A549 (cell line): ENCODE measurements around the gene PPARA. TPM values are rescaled to one million over a fixed set of nuclear protein-coding genes. Genes with fewer than 3 reads are reported as not detected.

Experiments
- ATAC-seq, 2 experiments: fragments of 200-7000 bp in 1 of 2; fragments of >200 bp in 1 of 2; cut with Nextera tagmentation in 1 of 2; cut with Tn5 transposase in 1 of 2; 3 replicates each; pipeline versions ENCODE4 v1.8.0 to v1.9.1; 2018 to 2020; ENCODE audit warnings: mild to moderate bottlenecking in 1 of 2, moderate library complexity in 1 of 2
- CTCF ChIA-PET: fragments of 300-600 bp; sonication (Branson Sonifier 250); formaldehyde crosslinking; extraction: SDS; loops from one replicate; lab custom pipeline; 2021; ENCODE audit warnings: antibody characterized with exemption, inconsistent platforms; lab: Yijun Ruan, JAX
- POLR2A ChIA-PET: fragments of 350-600 bp; formaldehyde crosslinking; extraction: SDS; loops from one replicate; lab custom pipeline; 2021; ENCODE audit warnings: antibody characterized with exemption, inconsistent platforms; lab: Yijun Ruan, JAX
- DNase-seq, 2 experiments: peaks; one replicate each; pipeline versions ENCODE4 v3.0.0 to v3.0.0-alpha.2; 2011 to 2016; ENCODE audit warnings: low read depth in 1 of 2, low spot score in 1 of 2
- FAIRE-seq: peaks from 2 replicates; lab custom pipeline; 2011; peaks lifted over from hg19 to GRCh38; lab: Jason Lieb, UNC
- H3K27ac ChIP-seq, 2 experiments: fragments of >200 bp; sonication (Bioruptor Twin); formaldehyde crosslinking; 3 replicates each; pipeline ENCODE4 v1.5.1; 2016 to 2017
- H3K4me1 ChIP-seq: fragments of >200 bp; sonication (Bioruptor Twin); formaldehyde crosslinking; 3 replicates; pipeline ENCODE4 v1.6.1; 2016
- H3K4me2 ChIP-seq: fragments of >200 bp; sonication (Bioruptor Twin); formaldehyde crosslinking; 3 replicates; pipeline ENCODE4 v1.6.1; 2016
- H3K4me3 ChIP-seq: fragments of >200 bp; sonication (Bioruptor Twin); formaldehyde crosslinking; 3 replicates; pipeline ENCODE4 v1.5.1; 2016
- H3K9me3 ChIP-seq: fragments of >200 bp; sonication (Bioruptor Twin); formaldehyde crosslinking; 3 replicates; pipeline ENCODE4 v1.6.1; 2016
- BHLHE40 ChIP-seq: IDR thresholded peaks from 2 replicates; pipeline ENCODE4 v1.6.1; 2012; ENCODE audit warnings: low read depth, low read length, inconsistent platforms
- CBX2 ChIP-seq: fragments of 200-600 bp; sonication (generic); IDR thresholded peaks from 2 replicates; pipeline ENCODE4 v1.6.1; 2016; ENCODE audit warnings: low read depth, mild to moderate bottlenecking, borderline replicate concordance
- CBX8 ChIP-seq: fragments of 200-600 bp; sonication (generic); IDR thresholded peaks from 2 replicates; pipeline ENCODE4 v1.6.1; 2016
- CHD2 ChIP-seq: fragments of 150-350 bp; IDR thresholded peaks from 2 replicates; pipeline ENCODE4 v1.6.1; 2014; ENCODE audit warnings: low read length; ENCODE audit not compliant: partially characterized antibody
- EHMT2 ChIP-seq: fragments of 200-600 bp; sonication (generic); IDR thresholded peaks from 2 replicates; pipeline ENCODE4 v1.6.1; 2016; ENCODE audit warnings: antibody characterized with exemption, low read depth, mild to moderate bottlenecking, moderate library complexity
- EP300 ChIP-seq, 2 experiments: fragments of >200 bp; sonication (Bioruptor Twin); formaldehyde crosslinking; IDR thresholded peaks; 2 replicates in 1 of 2; 3 replicates in 1 of 2; pipeline ENCODE4 v1.6.1; 2016 to 2017
- FOSB ChIP-seq: fragments of 250-450 bp; sonication (Bioruptor Pico); IDR thresholded peaks from 2 replicates; pipeline ENCODE4 v1.5.0; 2020; ENCODE audit warnings: mild to moderate bottlenecking, moderate library complexity
- FOSL2 ChIP-seq, 2 experiments: fragments of 450-650 bp in 1 of 2; fragments of >200 bp in 1 of 2; sonication (Bioruptor Twin) in 1 of 2; formaldehyde crosslinking; IDR thresholded peaks; 2 replicates each; pipeline versions ENCODE4 v1.5.0 to v1.6.1; 2016 to 2020; ENCODE audit warnings: mild to moderate bottlenecking in 1 of 2, moderate library complexity in 1 of 2
- GATA3 ChIP-seq: IDR thresholded peaks from 2 replicates; pipeline ENCODE4 v1.6.1; 2012; ENCODE audit warnings: borderline replicate concordance
- HEYL ChIP-seq: fragments of 250-450 bp; sonication (Bioruptor Pico); IDR thresholded peaks from 2 replicates; pipeline ENCODE4 v1.8.0; 2021; ENCODE audit warnings: mild to moderate bottlenecking, moderate library complexity
- HOXB5 ChIP-seq: fragments of 250-450 bp; sonication (Bioruptor Pico); IDR thresholded peaks from 2 replicates; pipeline ENCODE4 v1.5.0; 2020; ENCODE audit warnings: mild to moderate bottlenecking, moderate library complexity
- JUNB ChIP-seq: fragments of >200 bp; sonication (Bioruptor Twin); formaldehyde crosslinking; IDR thresholded peaks from 2 replicates; pipeline ENCODE4 v1.6.1; 2016
- KDM1A ChIP-seq: fragments of 200-600 bp; sonication (generic); IDR thresholded peaks from 2 replicates; pipeline ENCODE4 v1.6.1; 2016; ENCODE audit warnings: low read depth, mild to moderate bottlenecking
- KDM5A ChIP-seq: fragments of 200-600 bp; sonication (generic); IDR thresholded peaks from 2 replicates; pipeline ENCODE4 v1.6.1; 2016; ENCODE audit warnings: antibody characterized with exemption, mild to moderate bottlenecking
- MAFK ChIP-seq: fragments of 450-650 bp; IDR thresholded peaks from 2 replicates; pipeline ENCODE4 v1.6.1; 2014; ENCODE audit not compliant: partially characterized antibody
- MYC ChIP-seq: IDR thresholded peaks from 2 replicates; pipeline ENCODE4 v1.6.1; 2012; ENCODE audit warnings: mild to moderate bottlenecking, inconsistent platforms, low read length, improper control_type of control experiment, borderline replicate concordance
- NFE2L2 ChIP-seq: fragments of 150-350 bp; conservative IDR thresholded peaks from 2 replicates; pipeline ENCODE4 v1.6.1; 2014; ENCODE audit warnings: low read length
- NR3C1 ChIP-seq: fragments of >200 bp; sonication (Bioruptor Twin); formaldehyde crosslinking; IDR thresholded peaks from 3 replicates; pipeline ENCODE4 v1.6.1; 2017
- POLR2A ChIP-seq: IDR thresholded peaks from 2 replicates; pipeline ENCODE4 v1.6.1; 2012; ENCODE audit warnings: mild to moderate bottlenecking, low read length
- RARB ChIP-seq: fragments of 250-450 bp; sonication (Bioruptor Pico); IDR thresholded peaks from 2 replicates; pipeline ENCODE4 v1.8.0; 2021; ENCODE audit warnings: mild to moderate bottlenecking, moderate library complexity
- RNF2 ChIP-seq: fragments of 200-600 bp; sonication (generic); IDR thresholded peaks from 2 replicates; pipeline ENCODE4 v1.6.1; 2016; ENCODE audit warnings: low read depth, mild to moderate bottlenecking, antibody characterized with exemption, moderate library complexity, borderline replicate concordance
- SMC3 ChIP-seq: fragments of >200 bp; sonication (Bioruptor Twin); formaldehyde crosslinking; IDR thresholded peaks from 3 replicates; pipeline ENCODE4 v1.6.1; 2018; ENCODE audit warnings: inconsistent platforms
- SREBF2 ChIP-seq: fragments of 450-650 bp; IDR thresholded peaks from 2 replicates; pipeline ENCODE4 v1.6.1; 2014; ENCODE audit warnings: mild to moderate bottlenecking, moderate library complexity
- ZSCAN20 ChIP-seq: fragments of 250-450 bp; sonication (Bioruptor Pico); IDR thresholded peaks from 2 replicates; pipeline ENCODE4 v1.8.0; 2022; ENCODE audit warnings: mild to moderate bottlenecking, moderate library complexity
- WGBS: methylation state at CpG from one replicate; pipeline ENCODE4 v1.1.6; 2017; ENCODE audit errors: missing lambda C conversion rate; 5-methylcytosine and 5-hydroxymethylcytosine counted together
- polyA plus RNA-seq, 4 experiments: library from polyadenylated mRNA; depleted of rRNA in 3 of 4; stranded (reverse); fragments of >200 nt; fragmentation: RNase III in 1 of 4; extraction: RNeasy Plus Mini Kit Qiagen cat#74134 plus additional on column Dnase treatment in 1 of 4; gene quantifications; 2 replicates in 3 of 4; 3 replicates in 1 of 4; pipeline ENCODE4 v1.2.3, GENCODE V29; 2011 to 2017
- TF ChIP-seq, protein P1 (sequence below): fragments of >200 bp; sonication (Bioruptor Twin); formaldehyde crosslinking; IDR thresholded peaks from 3 replicates; pipeline ENCODE4 v1.6.1; 2016
- TF ChIP-seq, protein P2 (sequence below): fragments of 250-450 bp; sonication (Bioruptor Pico); IDR thresholded peaks from 2 replicates; pipeline ENCODE4 v1.5.0; 2020; ENCODE audit warnings: low read depth, mild to moderate bottlenecking, moderate library complexity
- TF ChIP-seq, protein P3 (sequence below): fragments of >200 bp; sonication (Bioruptor Twin); formaldehyde crosslinking; IDR thresholded peaks from 2 replicates; pipeline ENCODE4 v1.6.1; 2016
- TF ChIP-seq, protein P4 (sequence below): IDR thresholded peaks from 2 replicates; pipeline ENCODE4 v1.6.1; 2012

PPARA gene
- polyA plus RNA-seq, 2 of the 4 experiments (the other 2 are of a cell fraction) = 2.6 to 2.8 TPM

DNA sequence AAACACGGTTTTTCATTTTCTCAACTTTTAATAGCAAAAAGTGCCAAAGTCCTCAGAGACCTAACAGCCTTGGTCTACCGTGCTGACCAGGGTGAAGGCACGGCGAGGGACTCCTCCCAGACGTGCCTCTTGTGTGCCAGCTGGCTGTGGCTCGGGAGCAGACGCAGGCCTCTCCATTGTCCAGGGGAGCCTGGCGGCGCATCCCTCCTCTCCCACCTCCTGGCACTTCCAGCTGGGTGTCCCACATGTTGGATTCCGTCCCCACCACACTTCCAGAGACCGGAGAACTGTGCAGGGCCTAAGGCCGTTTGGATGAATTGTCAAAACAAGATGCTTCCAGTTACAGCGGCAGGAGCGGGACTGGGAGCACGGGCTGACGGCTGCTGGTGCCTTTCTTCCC lies 88.2 kb downstream of the PPARA start:
- TF ChIP-seq SREBF2 (no peak), GATA3 (no peak), RNF2 (no peak), CBX2 (no peak)
- ATAC-seq (no peak), FAIRE-seq (no peak), DNase-seq (no peak)
- H3K4me2 ChIP-seq = no peak overlapping the region
- H3K9me3 ChIP-seq = no peaks in the 10 kb centered on the region
- CTCF ChIA-PET = no interaction called here
- POLR2A ChIA-PET = no interaction called here
- 86% methylated on average over 13 of the region's 16 CpGs for WGBS
- H3K4me1 ChIP-seq = no peaks in the 10 kb centered on the region
- H3K4me3 ChIP-seq = no peak overlapping the region
- no peak overlapping the region for H3K27ac ChIP-seq

DNA sequence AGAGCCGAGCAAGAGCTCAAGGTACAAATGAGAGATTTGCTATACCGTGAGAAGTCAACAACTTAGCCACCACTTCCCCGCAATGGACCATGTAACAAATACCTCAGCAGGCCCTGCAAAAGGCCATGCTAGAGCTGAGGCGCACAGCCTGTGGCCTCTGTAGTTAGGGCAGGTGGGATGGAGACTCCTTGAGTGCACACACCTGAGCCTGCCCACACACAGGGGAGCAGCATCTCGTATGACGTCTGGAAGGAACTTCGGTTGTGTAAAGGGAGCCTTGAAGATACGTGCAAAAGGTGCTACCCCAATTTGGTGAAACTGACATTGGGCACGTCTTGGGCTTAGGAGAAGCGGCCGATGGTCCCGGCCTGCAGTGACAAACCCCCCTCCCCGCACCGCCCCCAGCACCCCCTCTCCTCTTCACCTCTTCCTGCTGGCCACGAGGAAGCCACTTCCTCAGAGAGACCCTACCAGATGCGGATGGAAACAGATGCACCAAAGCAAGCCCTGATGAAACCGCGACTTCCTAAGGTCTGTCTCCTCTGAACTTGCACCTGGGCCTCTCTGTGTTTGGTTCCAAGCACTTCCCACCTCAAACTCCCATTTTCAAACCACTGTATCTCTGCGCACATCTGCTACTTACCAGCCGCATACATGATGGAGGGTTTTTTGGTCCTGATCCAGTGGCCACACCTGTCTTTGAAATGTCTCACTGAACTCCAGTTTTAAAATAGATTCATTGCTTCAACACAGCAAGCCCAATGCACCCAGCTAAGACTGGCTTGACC lies 89.1 kb downstream of the PPARA start:
- H3K27ac ChIP-seq = no peak overlapping the region
- no peaks in the 10 kb centered on the region for H3K9me3 ChIP-seq
- DNase-seq (no peak), FAIRE-seq (no peak), ATAC-seq (no peak)
- 84% methylated on average over 19 of the region's 20 CpGs for WGBS
- H3K4me1 ChIP-seq = no peaks in the 10 kb centered on the region
- ChIA-PET POLR2A (no interaction called here), CTCF (interaction anchor here (1.3 kb wide), 1 partner anchor 8 kb away, joined by 3 read pairs; no protein-coding TSS in a partner anchor)
- H3K4me3 ChIP-seq = no peak overlapping the region
- no peak for TF ChIP-seq MAFK
- TF ChIP-seq NR3C1 = no peak
- no peak for TF ChIP-seq MYC
- TF ChIP-seq CBX2 = no peak
- TF ChIP-seq FOSB (CRISPR knock-in tag) = no peak
- no peak for TF ChIP-seq KDM1A
- TF ChIP-seq RNF2 = no peak
- no peak for TF ChIP-seq BHLHE40
- no peak overlapping the region for H3K4me2 ChIP-seq

DNA sequence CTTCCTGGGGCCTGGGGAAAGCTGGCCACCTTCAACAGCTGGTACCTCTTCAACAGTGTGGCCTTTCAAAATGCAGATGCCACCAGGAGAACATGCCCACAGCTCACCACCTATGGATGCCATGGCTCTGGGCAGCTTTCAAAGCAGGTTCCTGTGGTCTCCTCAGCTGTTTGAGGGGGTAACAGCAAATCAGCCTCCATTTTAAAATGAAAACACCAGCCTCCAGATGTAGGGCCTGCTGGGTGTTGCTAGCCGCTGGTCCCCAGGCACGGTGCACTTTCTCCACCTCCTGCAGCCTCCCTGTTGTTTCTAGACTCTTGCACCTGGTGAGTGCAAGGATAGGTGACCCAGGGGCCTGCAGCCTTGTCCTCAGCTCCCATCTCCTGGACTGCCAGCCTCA lies 89.7 kb downstream of the PPARA start:
- no peak for ATAC-seq
- Histone ChIP-seq H3K4me2 (no peak overlapping the region), H3K9me3 (no peaks in the 10 kb centered on the region), H3K4me3 (no peak overlapping the region)
- POLR2A ChIA-PET = no interaction called here
- TF ChIP-seq NFE2L2 = no peak
- TF ChIP-seq, all 56 proteins: peak for 0
- no peak for FAIRE-seq
- H3K4me1 ChIP-seq = no peaks in the 10 kb centered on the region
- DNase-seq = no peak
- no peak overlapping the region for H3K27ac ChIP-seq
- WGBS = 79% methylated on average over 2 of the region's 2 CpGs
- CTCF ChIA-PET = interaction anchor here (1.3 kb wide), 1 partner anchor 9 kb away, joined by 3 read pairs; no protein-coding TSS in a partner anchor

DNA sequence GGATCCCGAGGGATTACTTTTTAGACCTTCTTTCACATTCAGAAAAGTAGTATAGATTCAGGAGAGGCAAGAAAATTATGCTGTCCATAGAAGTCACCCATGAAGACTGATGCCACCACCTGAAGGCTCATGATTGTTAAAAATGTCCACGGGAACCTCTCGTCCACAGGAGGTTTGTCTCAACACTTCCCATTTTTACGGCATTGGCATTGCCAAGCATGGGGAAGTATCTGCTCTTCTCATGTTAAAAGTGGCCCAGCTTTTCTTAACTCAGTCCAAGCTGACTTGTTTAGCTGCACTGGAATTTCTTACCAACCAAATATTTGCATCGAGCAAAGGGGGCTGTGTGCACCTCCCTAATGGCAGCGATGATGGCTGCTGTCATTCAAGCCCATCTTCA lies 90.2 kb downstream of the PPARA start:
- DNase-seq (no peak), FAIRE-seq (no peak), ATAC-seq (no peak)
- H3K27ac ChIP-seq = no peak overlapping the region
- no peak overlapping the region for H3K4me2 ChIP-seq
- H3K4me3 ChIP-seq = no peak overlapping the region
- CTCF ChIA-PET = interaction anchor here (1.3 kb wide), 1 partner anchor 9 kb away, joined by 3 read pairs; no protein-coding TSS in a partner anchor
- TF ChIP-seq CBX8 = no peak
- TF ChIP-seq FOSL2 (IDR thresholded peaks at IDR 0.05) = no peak
- no peak for TF ChIP-seq FOSL2 (CRISPR knock-in tag; IDR thresholded peaks at IDR 0.05)
- no peak for TF ChIP-seq ZSCAN20 (CRISPR knock-in tag)
- no peak for TF ChIP-seq SREBF2
- TF ChIP-seq EHMT2 = no peak
- no peak for TF ChIP-seq SMC3
- TF ChIP-seq, protein P1, sequence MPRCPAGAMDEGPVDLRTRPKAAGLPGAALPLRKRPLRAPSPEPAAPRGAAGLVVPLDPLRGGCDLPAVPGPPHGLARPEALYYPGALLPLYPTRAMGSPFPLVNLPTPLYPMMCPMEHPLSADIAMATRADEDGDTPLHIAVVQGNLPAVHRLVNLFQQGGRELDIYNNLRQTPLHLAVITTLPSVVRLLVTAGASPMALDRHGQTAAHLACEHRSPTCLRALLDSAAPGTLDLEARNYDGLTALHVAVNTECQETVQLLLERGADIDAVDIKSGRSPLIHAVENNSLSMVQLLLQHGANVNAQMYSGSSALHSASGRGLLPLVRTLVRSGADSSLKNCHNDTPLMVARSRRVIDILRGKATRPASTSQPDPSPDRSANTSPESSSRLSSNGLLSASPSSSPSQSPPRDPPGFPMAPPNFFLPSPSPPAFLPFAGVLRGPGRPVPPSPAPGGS = no peak
- no peak for TF ChIP-seq EP300 (IDR thresholded peaks at IDR 0.05)
- TF ChIP-seq, protein P2, sequence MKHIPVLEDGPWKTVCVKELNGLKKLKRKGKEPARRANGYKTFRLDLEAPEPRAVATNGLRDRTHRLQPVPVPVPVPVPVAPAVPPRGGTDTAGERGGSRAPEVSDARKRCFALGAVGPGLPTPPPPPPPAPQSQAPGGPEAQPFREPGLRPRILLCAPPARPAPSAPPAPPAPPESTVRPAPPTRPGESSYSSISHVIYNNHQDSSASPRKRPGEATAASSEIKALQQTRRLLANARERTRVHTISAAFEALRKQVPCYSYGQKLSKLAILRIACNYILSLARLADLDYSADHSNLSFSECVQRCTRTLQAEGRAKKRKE (CRISPR knock-in tag) = no peak
- TF ChIP-seq HOXB5 (CRISPR knock-in tag) = no peak
- no peak for TF ChIP-seq RARB (CRISPR knock-in tag)
- TF ChIP-seq, protein P3, sequence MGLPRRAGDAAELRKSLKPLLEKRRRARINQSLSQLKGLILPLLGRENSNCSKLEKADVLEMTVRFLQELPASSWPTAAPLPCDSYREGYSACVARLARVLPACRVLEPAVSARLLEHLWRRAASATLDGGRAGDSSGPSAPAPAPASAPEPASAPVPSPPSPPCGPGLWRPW = no peak
- TF ChIP-seq HEYL (CRISPR knock-in tag) = no peak
- TF ChIP-seq MYC = no peak
- TF ChIP-seq KDM5A = no peak
- TF ChIP-seq POLR2A = no peak
- TF ChIP-seq, protein P4, sequence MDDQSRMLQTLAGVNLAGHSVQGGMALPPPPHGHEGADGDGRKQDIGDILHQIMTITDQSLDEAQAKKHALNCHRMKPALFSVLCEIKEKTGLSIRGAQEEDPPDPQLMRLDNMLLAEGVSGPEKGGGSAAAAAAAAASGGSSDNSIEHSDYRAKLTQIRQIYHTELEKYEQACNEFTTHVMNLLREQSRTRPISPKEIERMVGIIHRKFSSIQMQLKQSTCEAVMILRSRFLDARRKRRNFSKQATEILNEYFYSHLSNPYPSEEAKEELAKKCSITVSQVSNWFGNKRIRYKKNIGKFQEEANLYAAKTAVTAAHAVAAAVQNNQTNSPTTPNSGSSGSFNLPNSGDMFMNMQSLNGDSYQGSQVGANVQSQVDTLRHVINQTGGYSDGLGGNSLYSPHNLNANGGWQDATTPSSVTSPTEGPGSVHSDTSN = no peak
- no peak for TF ChIP-seq JUNB
- TF ChIP-seq CHD2 = no peak
- TF ChIP-seq, all 56 proteins: peak for 0
- Histone ChIP-seq H3K9me3 (no peaks in the 10 kb centered on the region), H3K4me1 (no peaks in the 10 kb centered on the region)
- WGBS = 92% methylated on average over 6 of the region's 6 CpGs
- POLR2A ChIA-PET = no interaction called here
